GM10266 (cell line): ENCODE results near the gene TIMM10.

ENCODE experiments used
- DNase-seq: peaks from one replicate; pipeline ENCODE4 v3.0.0; 2012; ENCODE audit errors: extremely low spot score
- CTCF ChIP-seq: IDR thresholded peaks from 2 replicates; pipeline ENCODE4 v1.5.1; 2012; ENCODE audit warnings: mild to moderate bottlenecking, low read depth; ENCODE audit not compliant: control insufficient read depth, insufficient read depth; ENCODE audit errors: missing control alignments

Gene TIMM10

GRCh38 chr11:57482782-57483561, 47.6 kb downstream of the TIMM10 start:
- peak; percentile 87 for DNase-seq
- peak; percentile 84 for TF ChIP-seq CTCF

GRCh38 chr11:57481915-57482781, 48.4 kb downstream of the TIMM10 start:
- no peak for DNase-seq
- TF ChIP-seq CTCF: no peak

- no peak for DNase-seq
- no peak for TF ChIP-seq CTCF
These were observed 49.2 kb downstream of the TIMM10 start for GRCh38 chr11:57481315-57481714.

GRCh38 chr11:57480409-57481137, 50.0 kb downstream of the TIMM10 start:
- peak; percentile 79 for TF ChIP-seq CTCF
- DNase-seq: peak; percentile 88

- DNase-seq: peak; percentile 45
- no peak for TF ChIP-seq CTCF
These were observed 50.6 kb downstream of the TIMM10 start for GRCh38 chr11:57479911-57480310.

- DNase-seq: no peak
- TF ChIP-seq CTCF: no peak
These were observed 51.4 kb downstream of the TIMM10 start for GRCh38 chr11:57479021-57479663.
